SK-N-MC (cell line): Measurements from ENCODE around the gene ANKRD40CL.

Experiments
- EZH2 ChIP-seq: fragments of 200-600 bp; sonication (generic); IDR thresholded peaks from one replicate; pipeline ENCODE4 v1.6.1; 2017; ENCODE audit warnings: antibody characterized with exemption
- FOXP2 ChIP-seq: optimal IDR thresholded peaks from 2 replicates; pipeline ENCODE3; 2011; ENCODE audit warnings: mild to moderate bottlenecking, moderate library complexity; ENCODE audit not compliant: insufficient read depth; ENCODE audit errors: extremely low read length, control extremely low read depth
- POLR2AphosphoS5 ChIP-seq: IDR thresholded peaks from 2 replicates; pipeline ENCODE4 v1.6.1; 2012; ENCODE audit warnings: mild to moderate bottlenecking, low read depth, low read length, borderline replicate concordance

- TF ChIP-seq EZH2 (no peak), FOXP2 (no peak), POLR2AphosphoS5 (no peak)
Observed at GRCh38 chr17:50764734-50765149, 2.6 kb downstream of the ANKRD40CL start.
